Skeletal muscle cell (primary cell): ENCODE data around the gene EPHB2.
A peak's percentile ranks its signal among the peaks of the same experiment; 100 is the strongest.

Experiments
- DNase-seq: peaks from one replicate; pipeline ENCODE4 v3.0.0-alpha.2; 2010; ENCODE audit warnings: low read depth
- H3K4me3 ChIP-seq: 2 replicates; pipeline ENCODE4 v1.5.1; 2011; ENCODE audit warnings: low read depth, mild to moderate bottlenecking, control low read depth, low read length, moderate library complexity

The EPHB2 gene

GRCh38 chr1:22951796-22952195, 241.2 kb downstream of the EPHB2 start:
- no peak for DNase-seq
- no peak overlapping the region for H3K4me3 ChIP-seq

- H3K4me3 ChIP-seq = no peak overlapping the region
- DNase-seq = no peak
Observed at GRCh38 chr1:22952694-22953056, 242.0 kb downstream of the EPHB2 start.

- H3K4me3 ChIP-seq = no peak overlapping the region
Observed at GRCh38 chr1:22953057-22953739, 242.6 kb downstream of the EPHB2 start.

DNA sequence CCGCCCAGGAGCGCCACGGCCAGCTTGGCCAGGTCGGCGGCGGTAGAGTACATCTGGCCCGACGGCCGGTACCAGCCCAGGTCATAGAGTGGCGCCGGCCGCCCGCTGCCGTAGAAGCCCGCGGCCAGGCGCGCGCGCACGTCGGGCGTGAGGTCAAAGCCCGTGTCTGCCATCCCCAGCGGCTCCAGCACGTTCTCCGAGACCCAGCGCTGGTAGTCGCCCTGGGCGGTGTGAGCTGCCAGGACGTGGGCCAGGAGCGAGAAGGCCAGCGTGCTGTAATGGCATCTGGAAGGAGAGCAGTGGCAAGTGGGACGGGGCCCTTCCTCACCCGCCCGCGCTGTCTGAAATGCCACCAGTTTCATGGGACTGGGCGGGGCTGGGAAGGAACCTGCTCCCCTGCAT, 243.1 kb downstream of the EPHB2 start:
- H3K4me3 ChIP-seq = no peak overlapping the region
- no peak for DNase-seq

More at GRCh38 chr1:22953057-22953739, 242.6 kb downstream of the EPHB2 start:
- DNase-seq = no peak

DNA sequence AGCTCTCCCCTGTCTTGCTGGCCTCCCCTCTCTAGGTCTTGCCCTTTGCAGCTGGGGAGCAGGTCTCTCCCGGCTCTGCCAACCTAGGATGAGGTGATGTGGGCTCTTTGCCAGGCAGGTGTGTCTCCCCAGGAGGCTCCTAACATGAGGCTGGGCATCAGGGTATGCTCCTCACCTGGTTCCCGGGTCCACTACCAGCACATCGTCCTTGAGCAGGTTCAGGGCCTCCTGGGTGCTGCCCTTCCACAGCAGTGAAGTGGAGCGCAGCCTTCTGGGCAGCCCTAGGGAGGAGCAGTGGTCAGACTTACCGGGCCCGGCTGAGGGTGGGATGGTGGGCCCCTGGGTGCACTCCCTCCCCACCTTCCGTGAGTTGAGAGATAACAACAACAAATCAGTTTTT, 244.5 kb downstream of the EPHB2 start:
- H3K4me3 ChIP-seq = no peak overlapping the region
- no peak for DNase-seq

DNA sequence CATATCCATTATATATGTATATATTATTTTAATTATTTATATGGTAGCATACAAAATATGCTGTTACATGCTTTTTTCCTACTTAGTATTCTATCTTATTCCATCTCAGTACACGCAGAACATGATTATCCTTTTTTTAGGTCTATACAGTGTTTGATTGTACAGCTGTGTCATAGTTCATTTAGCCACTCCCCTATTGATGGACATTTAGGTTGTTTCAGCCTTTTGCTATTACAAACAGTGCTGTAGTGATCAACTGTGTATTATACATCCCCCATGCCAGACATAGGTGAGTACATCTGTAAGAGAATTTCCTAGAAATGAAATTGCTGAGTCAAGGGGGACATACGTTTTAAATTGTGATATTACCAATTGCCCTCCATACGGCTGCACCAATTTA, 246.4 kb downstream of the EPHB2 start:
- no peak overlapping the region for H3K4me3 ChIP-seq
- no peak for DNase-seq

- no peak for DNase-seq
Observed at GRCh38 chr1:22958556-22958955, 247.9 kb downstream of the EPHB2 start.

GRCh38 chr1:22959545-22960360, 249.1 kb downstream of the EPHB2 start:
- DNase-seq = no peak
- H3K4me3 ChIP-seq = no peak overlapping the region

More at GRCh38 chr1:22958556-22958955, 247.9 kb downstream of the EPHB2 start:
- no peak overlapping the region for H3K4me3 ChIP-seq

DNA sequence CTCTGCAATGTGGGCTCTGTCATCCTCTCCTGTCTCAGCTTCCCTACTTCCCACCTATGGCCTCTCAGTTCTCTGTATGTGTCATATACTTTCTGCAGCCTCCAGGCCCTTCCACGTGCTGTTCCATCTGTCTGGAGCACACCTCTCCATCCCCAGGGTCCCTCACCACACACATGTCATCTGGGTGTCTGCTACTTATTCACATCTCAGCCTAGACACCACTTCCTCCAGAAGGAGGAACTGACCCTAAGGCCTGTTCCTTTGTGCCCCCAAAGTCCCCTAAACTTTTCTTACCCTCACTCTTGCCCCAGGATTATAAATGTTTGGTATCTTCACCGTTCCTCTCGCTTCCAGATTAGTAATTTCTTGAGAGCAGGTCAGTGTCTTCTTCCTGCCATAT, 251.9 kb downstream of the EPHB2 start:
- no peak for DNase-seq
- no peak overlapping the region for H3K4me3 ChIP-seq

GRCh38 chr1:22963044-22963677, 252.5 kb downstream of the EPHB2 start:
- no peak for DNase-seq

DNA sequence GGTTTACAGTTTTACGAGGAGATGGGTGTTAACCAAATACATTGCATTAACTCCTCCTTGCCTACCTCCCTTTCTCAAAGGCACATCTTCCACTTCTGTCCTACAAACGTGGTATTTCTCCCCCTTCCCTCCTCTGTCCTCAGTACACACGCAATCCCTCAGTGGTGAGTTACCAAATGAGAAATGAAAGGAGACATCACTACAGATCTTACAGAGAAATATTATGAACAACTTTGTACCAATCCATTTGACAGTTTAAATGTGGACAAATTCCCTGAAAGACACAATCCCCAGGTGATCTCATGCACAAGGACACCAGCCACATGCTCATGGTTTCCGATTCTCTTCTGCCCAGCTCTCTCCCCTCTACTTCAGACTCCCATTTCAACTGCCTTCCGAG, 255.7 kb downstream of the EPHB2 start:
- no peak overlapping the region for H3K4me3 ChIP-seq
- no peak for DNase-seq

More at GRCh38 chr1:22963044-22963677, 252.5 kb downstream of the EPHB2 start:
- H3K4me3 ChIP-seq = no peak overlapping the region

GRCh38 chr1:22967833-22968232, 257.2 kb downstream of the EPHB2 start:
- DNase-seq = no peak
- H3K4me3 ChIP-seq = no peak overlapping the region

- DNase-seq = peak; percentile 79
Observed at GRCh38 chr1:22969304-22969709, 258.7 kb downstream of the EPHB2 start.

GRCh38 chr1:22970096-22970495, 259.5 kb downstream of the EPHB2 start:
- no peak for DNase-seq
- no peak overlapping the region for H3K4me3 ChIP-seq

More at GRCh38 chr1:22969304-22969709, 258.7 kb downstream of the EPHB2 start:
- no peak overlapping the region for H3K4me3 ChIP-seq
